Activated CD4-positive, alpha-beta T cell treated with anti-CD3 and anti-CD28 coated beads, Interleukin-2, amount 50 U/mL, for 1 hour (primary cell): ENCODE data around the gene VRK3.
"Not testable (repeated sequence)": the region's sequence is repeated elsewhere in the genome, so short reads cannot be mapped to it uniquely, and the experiment has no call there.

ENCODE experiments used
- DNase-seq: peaks from one replicate; pipeline ENCODE4 v3.0.0-alpha.2; 2020

Gene VRK3

GRCh38 chr19:50025022-50025793 lies at the start of gene VRK3:
Gene VRK3 (minus strand): TSS chr19:50025372. CDS start chr19:50016162, 9,210 bp downstream.
- peak; percentile 97 for DNase-seq

- not testable (repeated sequence) for DNase-seq
These were observed 43.2 kb upstream of the VRK3 start for GRCh38 chr19:50068382-50068781.

- DNase-seq: no peak
These were observed 42.4 kb upstream of the VRK3 start for GRCh38 chr19:50067575-50067974.

- no peak for DNase-seq
These were observed 40.8 kb upstream of the VRK3 start for GRCh38 chr19:50065938-50066337.

- DNase-seq: no peak
These were observed 36.5 kb upstream of the VRK3 start for GRCh38 chr19:50061650-50062049.

- DNase-seq: no peak
These were observed 34.9 kb upstream of the VRK3 start for GRCh38 chr19:50060107-50060506.

- no peak for DNase-seq
These were observed 33.9 kb upstream of the VRK3 start for GRCh38 chr19:50059045-50059444.

GRCh38 chr19:50058425-50058824 lies 33.3 kb upstream of the VRK3 start:
- DNase-seq: no peak

- DNase-seq: no peak
These were observed 27.9 kb upstream of the VRK3 start for GRCh38 chr19:50053119-50053518.

- DNase-seq: no peak
These were observed 26.8 kb upstream of the VRK3 start for GRCh38 chr19:50051964-50052363.

- not testable (repeated sequence) for DNase-seq
These were observed 26.2 kb upstream of the VRK3 start for GRCh38 chr19:50051228-50051895.

GRCh38 chr19:50050406-50051227 lies 25.4 kb upstream of the VRK3 start:
- DNase-seq: peak; percentile 86

GRCh38 chr19:50047671-50048070 lies 22.5 kb upstream of the VRK3 start:
- no peak for DNase-seq

- peak; percentile 69 for DNase-seq
These were observed 21.7 kb upstream of the VRK3 start for GRCh38 chr19:50046649-50047503.

- DNase-seq: no peak
These were observed 19.8 kb upstream of the VRK3 start for GRCh38 chr19:50044922-50045321.

- no peak for DNase-seq
These were observed 18.8 kb upstream of the VRK3 start for GRCh38 chr19:50043967-50044366.

- no peak for DNase-seq
These were observed 17.3 kb upstream of the VRK3 start for GRCh38 chr19:50042363-50043024.

GRCh38 chr19:50040967-50041366 lies 15.8 kb upstream of the VRK3 start:
- no peak for DNase-seq

- no peak for DNase-seq
These were observed 14.8 kb upstream of the VRK3 start for GRCh38 chr19:50039968-50040367.

GRCh38 chr19:50036908-50037307 lies 11.7 kb upstream of the VRK3 start:
- DNase-seq: no peak

- DNase-seq: no peak
These were observed 5.8 kb upstream of the VRK3 start for GRCh38 chr19:50030937-50031336.

- no peak for DNase-seq
These were observed 5.1 kb upstream of the VRK3 start for GRCh38 chr19:50030225-50030624.
